ENCODE results near the gene SLC12A5.

DNA sequence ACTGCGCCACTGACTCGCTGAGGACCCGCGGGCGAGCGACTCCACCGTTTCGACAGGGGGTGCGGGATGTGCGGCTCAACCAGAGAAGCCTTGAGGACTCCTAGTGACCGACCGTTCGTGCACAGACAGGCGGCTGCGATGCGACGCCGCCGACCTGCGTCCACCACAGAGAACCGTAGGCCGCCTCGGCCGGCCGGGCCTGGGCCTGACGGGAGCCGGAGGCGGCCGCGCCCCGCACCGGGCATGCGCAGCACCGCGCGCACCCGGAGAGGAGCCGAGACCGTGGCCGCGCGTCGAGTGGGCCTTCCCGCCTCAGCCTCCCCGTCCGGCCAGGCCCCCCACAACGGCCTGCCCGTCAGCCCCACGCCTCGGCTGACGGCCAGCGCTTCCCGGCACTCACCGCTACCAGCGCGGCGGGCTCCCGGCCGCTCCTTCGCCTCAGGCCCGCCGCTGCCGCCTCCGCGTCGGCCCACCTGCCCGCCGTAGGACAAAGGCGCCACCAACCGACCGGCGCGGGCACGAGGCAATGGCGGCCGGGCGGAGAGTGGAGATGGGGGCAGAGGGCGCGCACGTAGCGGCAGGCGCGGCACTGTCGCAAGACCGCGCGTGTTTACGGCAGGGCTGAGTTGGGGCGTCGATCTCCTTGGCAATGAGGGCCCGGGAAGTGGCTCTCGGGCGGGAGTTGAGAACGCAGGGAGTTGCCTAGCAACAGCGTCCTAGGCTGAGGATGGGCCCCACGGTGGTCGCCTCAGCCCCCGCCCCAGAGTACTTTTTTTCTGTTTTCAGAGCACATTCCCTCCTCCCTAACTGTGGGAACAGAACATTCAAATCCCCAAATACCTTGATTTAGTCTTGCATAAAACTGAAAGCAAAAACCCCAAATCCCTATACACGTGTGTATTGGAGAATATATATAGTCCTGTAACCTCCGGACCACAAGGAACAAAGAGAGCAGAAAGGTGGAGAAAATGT lies 60.7 kb downstream of the SLC12A5 start, which contains the start of gene NCOA5:
- TF ChIP-seq, protein P1, sequence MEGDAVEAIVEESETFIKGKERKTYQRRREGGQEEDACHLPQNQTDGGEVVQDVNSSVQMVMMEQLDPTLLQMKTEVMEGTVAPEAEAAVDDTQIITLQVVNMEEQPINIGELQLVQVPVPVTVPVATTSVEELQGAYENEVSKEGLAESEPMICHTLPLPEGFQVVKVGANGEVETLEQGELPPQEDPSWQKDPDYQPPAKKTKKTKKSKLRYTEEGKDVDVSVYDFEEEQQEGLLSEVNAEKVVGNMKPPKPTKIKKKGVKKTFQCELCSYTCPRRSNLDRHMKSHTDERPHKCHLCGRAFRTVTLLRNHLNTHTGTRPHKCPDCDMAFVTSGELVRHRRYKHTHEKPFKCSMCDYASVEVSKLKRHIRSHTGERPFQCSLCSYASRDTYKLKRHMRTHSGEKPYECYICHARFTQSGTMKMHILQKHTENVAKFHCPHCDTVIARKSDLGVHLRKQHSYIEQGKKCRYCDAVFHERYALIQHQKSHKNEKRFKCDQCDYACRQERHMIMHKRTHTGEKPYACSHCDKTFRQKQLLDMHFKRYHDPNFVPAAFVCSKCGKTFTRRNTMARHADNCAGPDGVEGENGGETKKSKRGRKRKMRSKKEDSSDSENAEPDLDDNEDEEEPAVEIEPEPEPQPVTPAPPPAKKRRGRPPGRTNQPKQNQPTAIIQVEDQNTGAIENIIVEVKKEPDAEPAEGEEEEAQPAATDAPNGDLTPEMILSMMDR (IDR thresholded peaks at IDR 0.05; ENCODE audit: low read length): peak; percentile 11; the same call in 1 of the 2 replicates
- TF ChIP-seq EZH2 (optimal IDR thresholded peaks at IDR 0.05; ENCODE audit: low read depth, low read length) (no peak), EZH2phosphoT487 (IDR thresholded peaks at IDR 0.05; ENCODE audit: low read length) (no peak)
